ENCODE results near the gene RBFOX2.

The RBFOX2 gene

GRCh38 chr22:35835267-35835997 is 193.2 kb downstream of the RBFOX2 start:
- Histone ChIP-seq H3K9ac (ENCODE audit: low read depth in 1 of 2, low read length in 2 of 2) (peak overlapping the region; percentile 16 to 53), H3K4me1 (ENCODE audit: control insufficient read depth in 1 of 2, insufficient read depth in 2 of 2, low read length in 2 of 2) (peaks cover 50 to 52% of the 10 kb centered on the region in 2 donors), H3K4me3 (ENCODE audit: low read depth in 1 of 2, low read length in 2 of 2) (peak overlapping the region; percentile 50 to 70), H3K27ac (ENCODE audit: low read depth, low read length) (no peak overlapping the region), H3K9me3 (ENCODE audit: control insufficient read depth in 1 of 2, low read length in 2 of 2) (no peaks in the 10 kb centered on the region), H3K36me3 (ENCODE audit: control insufficient read depth in 1 of 2, insufficient read depth in 2 of 2, low read length in 2 of 2) (no peaks in the 10 kb centered on the region), H3K27me3 (ENCODE audit: control insufficient read depth in 1 of 2, insufficient read depth in 2 of 2, low read length in 2 of 2) (no peaks in the 10 kb centered on the region)

DNA sequence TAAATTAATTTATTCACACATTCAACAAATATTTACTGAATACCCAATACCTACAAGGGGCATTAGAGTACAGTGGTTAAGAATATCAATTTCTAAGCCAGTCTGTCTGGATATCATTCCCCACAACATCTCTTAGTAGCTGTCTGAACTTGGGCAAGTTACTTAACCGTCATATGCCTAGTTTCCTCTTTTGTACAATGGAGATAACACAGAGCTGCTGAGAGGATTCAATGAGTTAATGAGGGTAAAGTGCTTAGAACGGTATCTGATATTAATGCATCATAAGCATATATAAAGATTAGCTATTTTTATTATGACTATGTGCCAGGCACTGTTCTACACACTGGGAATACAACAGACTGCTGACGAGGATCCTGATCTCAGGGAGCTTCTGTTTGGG is 194.6 kb downstream of the RBFOX2 start:
- H3K36me3 ChIP-seq (ENCODE audit: control insufficient read depth in 1 of 2, insufficient read depth in 2 of 2, low read length in 2 of 2): no peaks in the 10 kb centered on the region
- H3K27me3 ChIP-seq (ENCODE audit: control insufficient read depth in 1 of 2, insufficient read depth in 2 of 2, low read length in 2 of 2): no peaks in the 10 kb centered on the region
- H3K4me3 ChIP-seq (ENCODE audit: low read depth in 1 of 2, low read length in 2 of 2): peak overlapping the region in 1 of 2 donors; percentile 25
- no peak overlapping the region for H3K9ac ChIP-seq (ENCODE audit: low read depth in 1 of 2, low read length in 2 of 2)
- H3K27ac ChIP-seq (ENCODE audit: low read depth, low read length): no peak overlapping the region
- no peaks in the 10 kb centered on the region for H3K9me3 ChIP-seq (ENCODE audit: control insufficient read depth in 1 of 2, low read length in 2 of 2)
- peaks cover 42 to 51% of the 10 kb centered on the region in 2 donors for H3K4me1 ChIP-seq (ENCODE audit: control insufficient read depth in 1 of 2, insufficient read depth in 2 of 2, low read length in 2 of 2)

DNA sequence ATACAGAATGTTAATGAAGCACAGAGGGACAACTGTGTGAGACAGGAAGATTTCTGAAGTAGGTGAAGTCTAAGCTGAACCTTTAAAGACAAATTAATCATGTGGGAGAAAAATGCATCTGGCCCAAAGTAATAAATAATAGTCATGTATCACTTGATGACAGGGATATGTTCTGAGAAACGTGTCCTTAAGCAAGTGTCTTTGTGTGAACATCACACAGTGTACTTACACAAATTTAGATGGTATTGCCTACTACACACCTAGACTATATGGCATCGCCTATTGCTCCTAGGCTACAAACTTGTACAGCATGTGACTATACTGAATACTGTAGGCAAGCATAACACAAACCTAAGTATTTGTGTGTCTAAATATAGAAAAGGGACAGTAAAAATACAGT is 198.3 kb downstream of the RBFOX2 start:
- H3K4me3 ChIP-seq (ENCODE audit: low read depth in 1 of 2, low read length in 2 of 2): no peak overlapping the region
- peaks cover 14 to 22% of the 10 kb centered on the region in 2 donors for H3K4me1 ChIP-seq (ENCODE audit: control insufficient read depth in 1 of 2, insufficient read depth in 2 of 2, low read length in 2 of 2)
- no peak overlapping the region for H3K27ac ChIP-seq (ENCODE audit: low read depth, low read length)
- H3K27me3 ChIP-seq (ENCODE audit: control insufficient read depth in 1 of 2, insufficient read depth in 2 of 2, low read length in 2 of 2): no peaks in the 10 kb centered on the region
- H3K9me3 ChIP-seq (ENCODE audit: control insufficient read depth in 1 of 2, low read length in 2 of 2): no peaks in the 10 kb centered on the region
- no peak overlapping the region for H3K9ac ChIP-seq (ENCODE audit: low read depth in 1 of 2, low read length in 2 of 2)
- H3K36me3 ChIP-seq (ENCODE audit: control insufficient read depth in 1 of 2, insufficient read depth in 2 of 2, low read length in 2 of 2): no peaks in the 10 kb centered on the region

DNA sequence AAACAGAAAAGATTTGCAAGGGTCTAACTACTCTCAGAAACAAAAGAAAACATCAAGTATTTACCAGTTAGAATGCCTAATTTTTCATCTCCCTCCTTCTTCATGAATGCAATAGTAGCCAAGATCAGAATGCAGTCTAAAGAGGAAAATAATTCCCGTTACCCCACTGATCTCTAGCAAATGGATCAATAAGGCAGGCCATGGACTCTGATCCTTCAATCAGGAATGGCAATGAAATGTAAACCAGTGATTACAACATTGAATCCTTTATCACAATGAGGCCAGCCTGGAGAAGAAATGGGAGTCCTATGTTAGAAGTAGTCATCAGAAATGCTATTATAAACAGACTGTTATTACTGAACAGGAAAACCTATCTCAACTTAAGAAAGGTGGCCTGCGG is 204.4 kb downstream of the RBFOX2 start:
- no peak overlapping the region for H3K27ac ChIP-seq (ENCODE audit: low read depth, low read length)
- no peaks in the 10 kb centered on the region for H3K9me3 ChIP-seq (ENCODE audit: control insufficient read depth in 1 of 2, low read length in 2 of 2)
- H3K27me3 ChIP-seq (ENCODE audit: control insufficient read depth in 1 of 2, insufficient read depth in 2 of 2, low read length in 2 of 2): no peaks in the 10 kb centered on the region
- H3K36me3 ChIP-seq (ENCODE audit: control insufficient read depth in 1 of 2, insufficient read depth in 2 of 2, low read length in 2 of 2): no peaks in the 10 kb centered on the region
- no peak overlapping the region for H3K4me3 ChIP-seq (ENCODE audit: low read depth in 1 of 2, low read length in 2 of 2)
- peaks cover 13 to 18% of the 10 kb centered on the region in 2 donors for H3K4me1 ChIP-seq (ENCODE audit: control insufficient read depth in 1 of 2, insufficient read depth in 2 of 2, low read length in 2 of 2)
- H3K9ac ChIP-seq (ENCODE audit: low read depth in 1 of 2, low read length in 2 of 2): no peak overlapping the region

DNA sequence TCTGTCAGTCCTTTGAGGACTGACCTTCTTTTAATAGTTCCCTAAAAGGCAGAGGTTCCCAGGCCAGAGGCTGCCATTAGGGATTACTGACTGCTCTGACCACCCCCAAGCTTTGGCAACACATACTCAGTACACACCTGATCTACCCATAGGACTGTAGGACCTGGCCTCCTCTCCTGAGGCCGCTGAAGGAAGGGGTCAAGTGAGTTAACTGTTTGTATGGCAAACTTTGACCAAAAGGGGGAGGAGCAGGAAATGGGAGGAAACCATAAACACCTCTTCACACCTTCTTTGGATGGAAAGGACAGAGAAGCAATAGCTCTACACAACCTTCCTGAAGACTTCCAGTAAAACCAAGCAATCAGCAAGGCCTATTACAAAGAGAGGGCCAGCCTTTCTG is 207.0 kb downstream of the RBFOX2 start:
- H3K27ac ChIP-seq (ENCODE audit: low read depth, low read length): no peak overlapping the region
- no peak overlapping the region for H3K9ac ChIP-seq (ENCODE audit: low read depth in 1 of 2, low read length in 2 of 2)
- H3K36me3 ChIP-seq (ENCODE audit: control insufficient read depth in 1 of 2, insufficient read depth in 2 of 2, low read length in 2 of 2): no peaks in the 10 kb centered on the region
- H3K4me3 ChIP-seq (ENCODE audit: low read depth in 1 of 2, low read length in 2 of 2): no peak overlapping the region
- no peaks in the 10 kb centered on the region for H3K27me3 ChIP-seq (ENCODE audit: control insufficient read depth in 1 of 2, insufficient read depth in 2 of 2, low read length in 2 of 2)
- H3K4me1 ChIP-seq (ENCODE audit: control insufficient read depth in 1 of 2, insufficient read depth in 2 of 2, low read length in 2 of 2): peaks cover 13 to 18% of the 10 kb centered on the region in 2 donors
- no peaks in the 10 kb centered on the region for H3K9me3 ChIP-seq (ENCODE audit: control insufficient read depth in 1 of 2, low read length in 2 of 2)

- Histone ChIP-seq H3K36me3 (ENCODE audit: control insufficient read depth in 1 of 2, insufficient read depth in 2 of 2, low read length in 2 of 2) (no peaks in the 10 kb centered on the region), H3K9me3 (ENCODE audit: control insufficient read depth in 1 of 2, low read length in 2 of 2) (no peaks in the 10 kb centered on the region), H3K9ac (ENCODE audit: low read depth in 1 of 2, low read length in 2 of 2) (no peak overlapping the region), H3K4me1 (ENCODE audit: control insufficient read depth in 1 of 2, insufficient read depth in 2 of 2, low read length in 2 of 2) (peaks cover 10 to 15% of the 10 kb centered on the region in 2 donors), H3K27ac (ENCODE audit: low read depth, low read length) (no peak overlapping the region), H3K4me3 (ENCODE audit: low read depth in 1 of 2, low read length in 2 of 2) (no peak overlapping the region), H3K27me3 (ENCODE audit: control insufficient read depth in 1 of 2, insufficient read depth in 2 of 2, low read length in 2 of 2) (no peaks in the 10 kb centered on the region)
These were observed 209.2 kb downstream of the RBFOX2 start for GRCh38 chr22:35819421-35819820.

GRCh38 chr22:35818897-35819296 is 209.7 kb downstream of the RBFOX2 start:
- H3K4me3 ChIP-seq (ENCODE audit: low read depth in 1 of 2, low read length in 2 of 2): no peak overlapping the region

DNA sequence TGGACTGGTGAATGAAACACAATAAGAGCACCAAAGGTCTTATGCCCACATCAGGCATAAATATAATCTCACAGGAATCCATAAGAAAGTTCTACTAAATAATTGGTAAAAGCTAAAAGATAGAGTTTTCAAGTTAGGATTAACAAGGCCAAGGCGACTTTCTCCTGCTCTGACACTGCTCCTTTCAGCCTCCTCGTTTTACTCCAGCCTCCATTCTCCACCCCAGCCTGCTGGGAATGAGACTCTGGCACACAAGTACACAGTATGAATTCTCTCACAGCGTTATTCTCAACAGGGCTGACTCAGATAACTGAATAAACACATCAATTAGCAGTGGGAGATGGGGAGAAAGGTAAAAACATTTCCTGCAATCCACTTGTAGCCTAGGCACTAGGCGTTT is 216.0 kb downstream of the RBFOX2 start:
- no peak overlapping the region for H3K4me3 ChIP-seq (ENCODE audit: low read depth in 1 of 2, low read length in 2 of 2)
- no peak overlapping the region for H3K9ac ChIP-seq (ENCODE audit: low read depth in 1 of 2, low read length in 2 of 2)
- H3K27ac ChIP-seq (ENCODE audit: low read depth, low read length): no peak overlapping the region
- no peaks in the 10 kb centered on the region for H3K9me3 ChIP-seq (ENCODE audit: control insufficient read depth in 1 of 2, low read length in 2 of 2)
- no peaks in the 10 kb centered on the region for H3K4me1 ChIP-seq (ENCODE audit: control insufficient read depth in 1 of 2, insufficient read depth in 2 of 2, low read length in 2 of 2)
- peaks cover 3 to 19% of the 10 kb centered on the region in 2 donors for H3K36me3 ChIP-seq (ENCODE audit: control insufficient read depth in 1 of 2, insufficient read depth in 2 of 2, low read length in 2 of 2)
- H3K27me3 ChIP-seq (ENCODE audit: control insufficient read depth in 1 of 2, insufficient read depth in 2 of 2, low read length in 2 of 2): no peaks in the 10 kb centered on the region

More at GRCh38 chr22:35818897-35819296, 209.7 kb downstream of the RBFOX2 start:
- Histone ChIP-seq H3K27me3 (ENCODE audit: control insufficient read depth in 1 of 2, insufficient read depth in 2 of 2, low read length in 2 of 2) (no peaks in the 10 kb centered on the region), H3K36me3 (ENCODE audit: control insufficient read depth in 1 of 2, insufficient read depth in 2 of 2, low read length in 2 of 2) (no peaks in the 10 kb centered on the region), H3K9me3 (ENCODE audit: control insufficient read depth in 1 of 2, low read length in 2 of 2) (no peaks in the 10 kb centered on the region), H3K27ac (ENCODE audit: low read depth, low read length) (no peak overlapping the region), H3K9ac (ENCODE audit: low read depth in 1 of 2, low read length in 2 of 2) (no peak overlapping the region), H3K4me1 (ENCODE audit: control insufficient read depth in 1 of 2, insufficient read depth in 2 of 2, low read length in 2 of 2) (peaks cover 5 to 11% of the 10 kb centered on the region in 2 donors)

GRCh38 chr22:35811670-35812069 is 217.0 kb downstream of the RBFOX2 start:
- Histone ChIP-seq H3K4me1 (ENCODE audit: control insufficient read depth in 1 of 2, insufficient read depth in 2 of 2, low read length in 2 of 2) (no peaks in the 10 kb centered on the region), H3K27ac (ENCODE audit: low read depth, low read length) (no peak overlapping the region), H3K9me3 (ENCODE audit: control insufficient read depth in 1 of 2, low read length in 2 of 2) (no peaks in the 10 kb centered on the region), H3K36me3 (ENCODE audit: control insufficient read depth in 1 of 2, insufficient read depth in 2 of 2, low read length in 2 of 2) (peaks cover 3 to 19% of the 10 kb centered on the region in 2 donors), H3K27me3 (ENCODE audit: control insufficient read depth in 1 of 2, insufficient read depth in 2 of 2, low read length in 2 of 2) (no peaks in the 10 kb centered on the region), H3K4me3 (ENCODE audit: low read depth in 1 of 2, low read length in 2 of 2) (no peak overlapping the region), H3K9ac (ENCODE audit: low read depth in 1 of 2, low read length in 2 of 2) (no peak overlapping the region)

- Histone ChIP-seq H3K36me3 (ENCODE audit: control insufficient read depth in 1 of 2, insufficient read depth in 2 of 2, low read length in 2 of 2) (peaks cover 3 to 19% of the 10 kb centered on the region in 2 donors), H3K4me3 (ENCODE audit: low read depth in 1 of 2, low read length in 2 of 2) (no peak overlapping the region), H3K27ac (ENCODE audit: low read depth, low read length) (no peak overlapping the region), H3K9ac (ENCODE audit: low read depth in 1 of 2, low read length in 2 of 2) (no peak overlapping the region), H3K4me1 (ENCODE audit: control insufficient read depth in 1 of 2, insufficient read depth in 2 of 2, low read length in 2 of 2) (no peaks in the 10 kb centered on the region), H3K27me3 (ENCODE audit: control insufficient read depth in 1 of 2, insufficient read depth in 2 of 2, low read length in 2 of 2) (no peaks in the 10 kb centered on the region), H3K9me3 (ENCODE audit: control insufficient read depth in 1 of 2, low read length in 2 of 2) (no peaks in the 10 kb centered on the region)
These were observed 218.8 kb downstream of the RBFOX2 start for GRCh38 chr22:35809816-35810215.

Measured in duodenal mucosa (tissue), 2 donors.